A549 (cell line): Measurements from ENCODE around the gene DGAT2L6. TPM values are rescaled to one million over a fixed set of nuclear protein-coding genes. Genes with fewer than 3 reads are reported as not detected.

Experiments used
- ATAC-seq, 2 experiments: fragments of 200-7000 bp in 1 of 2; fragments of >200 bp in 1 of 2; cut with Nextera tagmentation in 1 of 2; cut with Tn5 transposase in 1 of 2; 3 replicates each; pipeline versions ENCODE4 v1.8.0 to v1.9.1; 2018 to 2020; ENCODE audit warnings: mild to moderate bottlenecking in 1 of 2, moderate library complexity in 1 of 2
- CTCF ChIA-PET: fragments of 300-600 bp; sonication (Branson Sonifier 250); formaldehyde crosslinking; extraction: SDS; loops from one replicate; lab custom pipeline; 2021; ENCODE audit warnings: antibody characterized with exemption, inconsistent platforms; lab: Yijun Ruan, JAX
- POLR2A ChIA-PET: fragments of 350-600 bp; formaldehyde crosslinking; extraction: SDS; loops from one replicate; lab custom pipeline; 2021; ENCODE audit warnings: antibody characterized with exemption, inconsistent platforms; lab: Yijun Ruan, JAX
- DNase-seq, 2 experiments: peaks; one replicate each; pipeline versions ENCODE4 v3.0.0 to v3.0.0-alpha.2; 2011 to 2016; ENCODE audit warnings: low read depth in 1 of 2, low spot score in 1 of 2
- FAIRE-seq: peaks from 2 replicates; lab custom pipeline; 2011; peaks lifted over from hg19 to GRCh38; lab: Jason Lieb, UNC
- H3K27ac ChIP-seq, 2 experiments: fragments of >200 bp; sonication (Bioruptor Twin); formaldehyde crosslinking; 3 replicates each; pipeline ENCODE4 v1.5.1; 2016 to 2017
- H3K4me1 ChIP-seq: fragments of >200 bp; sonication (Bioruptor Twin); formaldehyde crosslinking; 3 replicates; pipeline ENCODE4 v1.6.1; 2016
- H3K4me2 ChIP-seq: fragments of >200 bp; sonication (Bioruptor Twin); formaldehyde crosslinking; 3 replicates; pipeline ENCODE4 v1.6.1; 2016
- H3K4me3 ChIP-seq: fragments of >200 bp; sonication (Bioruptor Twin); formaldehyde crosslinking; 3 replicates; pipeline ENCODE4 v1.5.1; 2016
- H3K9me3 ChIP-seq: fragments of >200 bp; sonication (Bioruptor Twin); formaldehyde crosslinking; 3 replicates; pipeline ENCODE4 v1.6.1; 2016
- BHLHE40 ChIP-seq: IDR thresholded peaks from 2 replicates; pipeline ENCODE4 v1.6.1; 2012; ENCODE audit warnings: low read depth, low read length, inconsistent platforms
- CBX8 ChIP-seq: fragments of 200-600 bp; sonication (generic); IDR thresholded peaks from 2 replicates; pipeline ENCODE4 v1.6.1; 2016
- EHF ChIP-seq: fragments of 250-450 bp; sonication (Bioruptor Pico); IDR thresholded peaks from 2 replicates; pipeline ENCODE4 v1.5.0; 2020; ENCODE audit warnings: mild to moderate bottlenecking
- EHMT2 ChIP-seq: fragments of 200-600 bp; sonication (generic); IDR thresholded peaks from 2 replicates; pipeline ENCODE4 v1.6.1; 2016; ENCODE audit warnings: antibody characterized with exemption, low read depth, mild to moderate bottlenecking, moderate library complexity
- EP300 ChIP-seq, 2 experiments: fragments of >200 bp; sonication (Bioruptor Twin); formaldehyde crosslinking; IDR thresholded peaks; 2 replicates in 1 of 2; 3 replicates in 1 of 2; pipeline ENCODE4 v1.6.1; 2016 to 2017
- FOXS1 ChIP-seq: fragments of 250-450 bp; sonication (Bioruptor Pico); IDR thresholded peaks from 2 replicates; pipeline ENCODE4 v1.5.0; 2020; ENCODE audit warnings: mild to moderate bottlenecking, moderate library complexity
- GATA3 ChIP-seq: IDR thresholded peaks from 2 replicates; pipeline ENCODE4 v1.6.1; 2012; ENCODE audit warnings: borderline replicate concordance
- HOXB13 ChIP-seq: fragments of 250-450 bp; sonication (Bioruptor Pico); IDR thresholded peaks from 2 replicates; pipeline ENCODE4 v1.5.0; 2020; ENCODE audit warnings: low read depth, mild to moderate bottlenecking, moderate library complexity
- NPAS2 ChIP-seq: fragments of 250-450 bp; sonication (Bioruptor Pico); IDR thresholded peaks from 2 replicates; pipeline ENCODE4 v1.8.0; 2022; ENCODE audit warnings: mild to moderate bottlenecking, moderate library complexity, borderline replicate concordance
- NR3C1 ChIP-seq: fragments of >200 bp; sonication (Bioruptor Twin); formaldehyde crosslinking; IDR thresholded peaks from 3 replicates; pipeline ENCODE4 v1.6.1; 2017
- RAD21 ChIP-seq, 2 experiments: fragments of >200 bp in 1 of 2; sonication (Bioruptor Twin) in 1 of 2; formaldehyde crosslinking in 1 of 2; IDR thresholded peaks in 1 of 2; conservative IDR thresholded peaks in 1 of 2; 2 replicates in 1 of 2; 3 replicates in 1 of 2; pipeline ENCODE4 v1.6.1; 2012 to 2018; ENCODE audit warnings: inconsistent platforms in 1 of 2
- RARB ChIP-seq: fragments of 250-450 bp; sonication (Bioruptor Pico); IDR thresholded peaks from 2 replicates; pipeline ENCODE4 v1.8.0; 2021; ENCODE audit warnings: mild to moderate bottlenecking, moderate library complexity
- RFX5 ChIP-seq: fragments of 450-650 bp; IDR thresholded peaks from 2 replicates; pipeline ENCODE4 v1.7.1; 2014; ENCODE audit warnings: antibody characterized with exemption, mild to moderate bottlenecking, moderate library complexity
- SMC3 ChIP-seq: fragments of >200 bp; sonication (Bioruptor Twin); formaldehyde crosslinking; IDR thresholded peaks from 3 replicates; pipeline ENCODE4 v1.6.1; 2018; ENCODE audit warnings: inconsistent platforms
- SREBF2 ChIP-seq: fragments of 450-650 bp; IDR thresholded peaks from 2 replicates; pipeline ENCODE4 v1.6.1; 2014; ENCODE audit warnings: mild to moderate bottlenecking, moderate library complexity
- TFCP2L1 ChIP-seq: fragments of 250-450 bp; sonication (Bioruptor Pico); IDR thresholded peaks from 2 replicates; pipeline ENCODE4 v1.5.0; 2021; ENCODE audit warnings: mild to moderate bottlenecking
- ZSCAN20 ChIP-seq: fragments of 250-450 bp; sonication (Bioruptor Pico); IDR thresholded peaks from 2 replicates; pipeline ENCODE4 v1.8.0; 2022; ENCODE audit warnings: mild to moderate bottlenecking, moderate library complexity
- WGBS: methylation state at CpG from one replicate; pipeline ENCODE4 v1.1.6; 2017; ENCODE audit errors: missing lambda C conversion rate; 5-methylcytosine and 5-hydroxymethylcytosine counted together
- polyA plus RNA-seq, 4 experiments: library from polyadenylated mRNA; depleted of rRNA in 3 of 4; stranded (reverse); fragments of >200 nt; fragmentation: RNase III in 1 of 4; extraction: RNeasy Plus Mini Kit Qiagen cat#74134 plus additional on column Dnase treatment in 1 of 4; gene quantifications; 2 replicates in 3 of 4; 3 replicates in 1 of 4; pipeline ENCODE4 v1.2.3, GENCODE V29; 2011 to 2017
- TF ChIP-seq, protein P1 (sequence below): fragments of >200 bp; sonication (Bioruptor Twin); formaldehyde crosslinking; IDR thresholded peaks from 2 replicates; pipeline ENCODE4 v1.6.1; 2016
- TF ChIP-seq, protein P2 (sequence below): fragments of 250-450 bp; sonication (Bioruptor Pico); IDR thresholded peaks from 2 replicates; pipeline ENCODE4 v1.5.0; 2021; ENCODE audit warnings: mild to moderate bottlenecking, moderate library complexity, borderline replicate concordance
- TF ChIP-seq, protein P3 (sequence below): fragments of 200-600 bp; sonication (generic); IDR thresholded peaks from 2 replicates; pipeline ENCODE4 v1.6.1; 2016; ENCODE audit warnings: antibody characterized with exemption, mild to moderate bottlenecking, moderate library complexity
- TF ChIP-seq, protein P4 (sequence below): fragments of >200 bp; sonication (Bioruptor Twin); formaldehyde crosslinking; IDR thresholded peaks from 3 replicates; pipeline ENCODE4 v1.5.1; 2016
- TF ChIP-seq, protein P5 (sequence below): fragments of 250-450 bp; sonication (Bioruptor Pico); IDR thresholded peaks from 2 replicates; pipeline ENCODE4 v1.5.0; 2020; ENCODE audit warnings: low read depth, mild to moderate bottlenecking, moderate library complexity

Gene DGAT2L6
- polyA plus RNA-seq, 2 of the 4 experiments (the other 2 are of a cell fraction): not detected

DNA sequence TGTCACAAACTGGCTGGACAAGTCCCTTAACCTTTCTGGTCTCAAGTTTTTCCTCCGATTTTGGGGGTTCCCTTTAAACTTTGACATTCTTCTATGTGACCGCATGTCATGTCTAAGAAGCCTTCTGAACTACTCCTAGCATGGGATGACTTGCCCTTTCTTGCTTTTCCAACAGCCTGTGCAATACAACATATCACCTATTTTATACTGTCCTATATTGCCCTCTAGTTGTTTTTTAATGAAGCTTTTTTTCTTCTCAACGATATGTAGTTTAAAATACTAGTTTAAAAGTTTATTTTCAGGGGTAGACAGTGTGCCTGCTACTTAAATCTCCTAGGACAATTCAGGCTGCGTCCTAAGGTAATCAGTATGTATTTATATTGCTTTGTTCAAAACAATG, 45.1 kb upstream of the DGAT2L6 start:
- no peak for ATAC-seq
- no peak overlapping the region for H3K4me3 ChIP-seq
- DNase-seq: peak in 1 of 2 experiments; percentile 10
- ChIA-PET POLR2A (no interaction called here), CTCF (interaction anchor here (0.6 to 2.4 kb wide), 30 partner anchors 9 to 910 kb away, joined by 3 to 24 read pairs (median 4); partner anchors contain the start of genes KIF4A and PDZD11)
- peak overlapping the region; percentile 69 for H3K4me2 ChIP-seq
- FAIRE-seq: no peak
- no peaks in the 10 kb centered on the region for H3K9me3 ChIP-seq
- peaks cover 22% of the 10 kb centered on the region for H3K4me1 ChIP-seq
- WGBS: 45% methylated on average over 4 of the region's 4 CpGs
- TF ChIP-seq FOXS1 (CRISPR knock-in tag) (no peak), RFX5 (no peak), RAD21 (conservative IDR thresholded peaks at IDR 0.05 in 1 of 2, IDR thresholded peaks at IDR 0.05 in 1 of 2) (peak; percentile 17 to 25; a peak in 1 of 5 replicates), SREBF2 (no peak)
- TF ChIP-seq, protein P1, sequence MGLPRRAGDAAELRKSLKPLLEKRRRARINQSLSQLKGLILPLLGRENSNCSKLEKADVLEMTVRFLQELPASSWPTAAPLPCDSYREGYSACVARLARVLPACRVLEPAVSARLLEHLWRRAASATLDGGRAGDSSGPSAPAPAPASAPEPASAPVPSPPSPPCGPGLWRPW: no peak
- TF ChIP-seq, protein P2, sequence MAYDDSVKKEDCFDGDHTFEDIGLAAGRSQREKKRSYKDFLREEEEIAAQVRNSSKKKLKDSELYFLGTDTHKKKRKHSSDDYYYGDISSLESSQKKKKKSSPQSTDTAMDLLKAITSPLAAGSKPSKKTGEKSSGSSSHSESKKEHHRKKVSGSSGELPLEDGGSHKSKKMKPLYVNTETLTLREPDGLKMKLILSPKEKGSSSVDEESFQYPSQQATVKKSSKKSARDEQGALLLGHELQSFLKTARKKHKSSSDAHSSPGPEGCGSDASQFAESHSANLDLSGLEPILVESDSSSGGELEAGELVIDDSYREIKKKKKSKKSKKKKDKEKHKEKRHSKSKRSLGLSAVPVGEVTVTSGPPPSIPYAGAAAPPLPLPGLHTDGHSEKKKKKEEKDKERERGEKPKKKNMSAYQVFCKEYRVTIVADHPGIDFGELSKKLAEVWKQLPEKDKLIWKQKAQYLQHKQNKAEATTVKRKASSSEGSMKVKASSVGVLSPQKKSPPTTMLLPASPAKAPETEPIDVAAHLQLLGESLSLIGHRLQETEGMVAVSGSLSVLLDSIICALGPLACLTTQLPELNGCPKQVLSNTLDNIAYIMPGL (CRISPR knock-in tag): no peak
- TF ChIP-seq, protein P3, sequence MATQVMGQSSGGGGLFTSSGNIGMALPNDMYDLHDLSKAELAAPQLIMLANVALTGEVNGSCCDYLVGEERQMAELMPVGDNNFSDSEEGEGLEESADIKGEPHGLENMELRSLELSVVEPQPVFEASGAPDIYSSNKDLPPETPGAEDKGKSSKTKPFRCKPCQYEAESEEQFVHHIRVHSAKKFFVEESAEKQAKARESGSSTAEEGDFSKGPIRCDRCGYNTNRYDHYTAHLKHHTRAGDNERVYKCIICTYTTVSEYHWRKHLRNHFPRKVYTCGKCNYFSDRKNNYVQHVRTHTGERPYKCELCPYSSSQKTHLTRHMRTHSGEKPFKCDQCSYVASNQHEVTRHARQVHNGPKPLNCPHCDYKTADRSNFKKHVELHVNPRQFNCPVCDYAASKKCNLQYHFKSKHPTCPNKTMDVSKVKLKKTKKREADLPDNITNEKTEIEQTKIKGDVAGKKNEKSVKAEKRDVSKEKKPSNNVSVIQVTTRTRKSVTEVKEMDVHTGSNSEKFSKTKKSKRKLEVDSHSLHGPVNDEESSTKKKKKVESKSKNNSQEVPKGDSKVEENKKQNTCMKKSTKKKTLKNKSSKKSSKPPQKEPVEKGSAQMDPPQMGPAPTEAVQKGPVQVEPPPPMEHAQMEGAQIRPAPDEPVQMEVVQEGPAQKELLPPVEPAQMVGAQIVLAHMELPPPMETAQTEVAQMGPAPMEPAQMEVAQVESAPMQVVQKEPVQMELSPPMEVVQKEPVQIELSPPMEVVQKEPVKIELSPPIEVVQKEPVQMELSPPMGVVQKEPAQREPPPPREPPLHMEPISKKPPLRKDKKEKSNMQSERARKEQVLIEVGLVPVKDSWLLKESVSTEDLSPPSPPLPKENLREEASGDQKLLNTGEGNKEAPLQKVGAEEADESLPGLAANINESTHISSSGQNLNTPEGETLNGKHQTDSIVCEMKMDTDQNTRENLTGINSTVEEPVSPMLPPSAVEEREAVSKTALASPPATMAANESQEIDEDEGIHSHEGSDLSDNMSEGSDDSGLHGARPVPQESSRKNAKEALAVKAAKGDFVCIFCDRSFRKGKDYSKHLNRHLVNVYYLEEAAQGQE: no peak
- TF ChIP-seq, protein P4, sequence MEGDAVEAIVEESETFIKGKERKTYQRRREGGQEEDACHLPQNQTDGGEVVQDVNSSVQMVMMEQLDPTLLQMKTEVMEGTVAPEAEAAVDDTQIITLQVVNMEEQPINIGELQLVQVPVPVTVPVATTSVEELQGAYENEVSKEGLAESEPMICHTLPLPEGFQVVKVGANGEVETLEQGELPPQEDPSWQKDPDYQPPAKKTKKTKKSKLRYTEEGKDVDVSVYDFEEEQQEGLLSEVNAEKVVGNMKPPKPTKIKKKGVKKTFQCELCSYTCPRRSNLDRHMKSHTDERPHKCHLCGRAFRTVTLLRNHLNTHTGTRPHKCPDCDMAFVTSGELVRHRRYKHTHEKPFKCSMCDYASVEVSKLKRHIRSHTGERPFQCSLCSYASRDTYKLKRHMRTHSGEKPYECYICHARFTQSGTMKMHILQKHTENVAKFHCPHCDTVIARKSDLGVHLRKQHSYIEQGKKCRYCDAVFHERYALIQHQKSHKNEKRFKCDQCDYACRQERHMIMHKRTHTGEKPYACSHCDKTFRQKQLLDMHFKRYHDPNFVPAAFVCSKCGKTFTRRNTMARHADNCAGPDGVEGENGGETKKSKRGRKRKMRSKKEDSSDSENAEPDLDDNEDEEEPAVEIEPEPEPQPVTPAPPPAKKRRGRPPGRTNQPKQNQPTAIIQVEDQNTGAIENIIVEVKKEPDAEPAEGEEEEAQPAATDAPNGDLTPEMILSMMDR: 0 out of 3 replicates have a peak, but pooled peaks have one; percentile 18
- no peak overlapping the region for H3K27ac ChIP-seq

DNA sequence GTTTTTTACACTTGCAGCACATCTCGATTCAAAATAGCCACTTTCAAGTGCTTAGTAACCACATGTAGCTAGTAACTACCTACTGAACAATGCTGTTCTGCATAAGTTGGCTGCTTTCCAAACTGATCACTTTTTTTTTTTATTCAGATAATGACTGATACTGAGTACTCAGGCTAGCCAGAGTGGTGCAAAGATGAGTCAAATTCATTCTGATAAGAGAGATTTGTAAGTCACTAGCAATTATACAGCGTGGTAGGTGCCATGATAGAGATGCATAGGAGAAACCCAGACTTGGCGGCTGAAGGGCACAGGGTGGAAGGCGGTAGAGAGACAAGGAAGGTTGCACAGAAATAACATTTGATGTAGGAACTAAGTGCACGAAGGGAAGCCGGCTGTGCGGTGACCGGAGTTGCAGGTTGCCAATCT, 44.4 kb upstream of the DGAT2L6 start:
- Histone ChIP-seq H3K9me3 (no peaks in the 10 kb centered on the region), H3K4me2 (peak overlapping the region; percentile 69), H3K27ac (peak overlapping the region; percentile 85 to 95), H3K4me1 (peaks cover 22% of the 10 kb centered on the region), H3K4me3 (peak overlapping the region; percentile 68)
- TF ChIP-seq RARB: no peak
- no peak for TF ChIP-seq TFCP2L1 (CRISPR knock-in tag)
- TF ChIP-seq EHF (CRISPR knock-in tag): no peak
- TF ChIP-seq SMC3: no peak
- TF ChIP-seq, protein P5, sequence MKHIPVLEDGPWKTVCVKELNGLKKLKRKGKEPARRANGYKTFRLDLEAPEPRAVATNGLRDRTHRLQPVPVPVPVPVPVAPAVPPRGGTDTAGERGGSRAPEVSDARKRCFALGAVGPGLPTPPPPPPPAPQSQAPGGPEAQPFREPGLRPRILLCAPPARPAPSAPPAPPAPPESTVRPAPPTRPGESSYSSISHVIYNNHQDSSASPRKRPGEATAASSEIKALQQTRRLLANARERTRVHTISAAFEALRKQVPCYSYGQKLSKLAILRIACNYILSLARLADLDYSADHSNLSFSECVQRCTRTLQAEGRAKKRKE (CRISPR knock-in tag): no peak
- TF ChIP-seq BHLHE40: no peak
- TF ChIP-seq EP300 (IDR thresholded peaks at IDR 0.05): no peak
- TF ChIP-seq HOXB13 (CRISPR knock-in tag): no peak
- TF ChIP-seq ZSCAN20 (CRISPR knock-in tag): no peak
- no peak for TF ChIP-seq GATA3
- no peak for TF ChIP-seq SREBF2
- no peak for TF ChIP-seq CBX8
- TF ChIP-seq EHMT2: no peak
- no peak for TF ChIP-seq RAD21 (conservative IDR thresholded peaks at IDR 0.05 in 1 of 2, IDR thresholded peaks at IDR 0.05 in 1 of 2)
- TF ChIP-seq NR3C1: no peak
- no peak for TF ChIP-seq NPAS2
- DNase-seq (no peak), ATAC-seq (no peak), FAIRE-seq (no peak)
- POLR2A ChIA-PET: interaction anchor here (0.6 to 3.0 kb wide), 16 partner anchors 10 to 301 kb away, joined by 3 to 38 read pairs (median 4); partner anchors contain the start of genes KIF4A and PDZD11
- 7% methylated on average over 8 of the region's 8 CpGs for WGBS
- CTCF ChIA-PET: interaction anchor here (0.6 to 2.4 kb wide), 57 partner anchors 8 to 911 kb away, joined by 3 to 24 read pairs (median 4); partner anchors contain the start of genes KIF4A and PDZD11
